ENCODE measurements around the gene CPSF2. TPM values are rescaled to one million over a fixed set of nuclear protein-coding genes. Genes with fewer than 3 reads are reported as not detected.

Gene CPSF2
- total RNA-seq: 50.0 TPM

GRCh38 chr14:92121670-92122350 is at the start of gene CPSF2, which contains the start of gene NDUFB1:
Gene CPSF2 (plus strand): TSS chr14:92121969. CDS start chr14:92130985, 9,016 bp downstream.
Gene NDUFB1 (minus strand): TSS chr14:92121706. CDS start chr14:92117637, 4,069 bp downstream.
- peak; percentile 83 for DNase-seq (ENCODE audit: low spot score)

GRCh38 chr14:92074555-92074954 is 47.2 kb upstream of the CPSF2 start:
- no peak for DNase-seq (ENCODE audit: low spot score)

- DNase-seq (ENCODE audit: low spot score): no peak
Measured at GRCh38 chr14:92088494-92088893, 33.3 kb upstream of the CPSF2 start.

GRCh38 chr14:92093320-92093719 is 28.4 kb upstream of the CPSF2 start:
- DNase-seq (ENCODE audit: low spot score): no peak

GRCh38 chr14:92099802-92100201 is 22.0 kb upstream of the CPSF2 start:
- no peak for DNase-seq (ENCODE audit: low spot score)

- DNase-seq (ENCODE audit: low spot score): no peak
Measured at GRCh38 chr14:92103363-92103989, 18.3 kb upstream of the CPSF2 start.

- DNase-seq (ENCODE audit: low spot score): no peak
Measured at GRCh38 chr14:92105073-92105892, 16.5 kb upstream of the CPSF2 start.

- DNase-seq (ENCODE audit: low spot score): peak; percentile 30
Measured at GRCh38 chr14:92105893-92106142, 16.0 kb upstream of the CPSF2 start.

GRCh38 chr14:92106143-92106926 is 15.4 kb upstream of the CPSF2 start, which contains the start of gene ATXN3:
Gene ATXN3 (minus strand): TSS chr14:92106582. CDS start chr14:92106552, 30 bp downstream.
- peak; percentile 98 for DNase-seq (ENCODE audit: low spot score)

- DNase-seq (ENCODE audit: low spot score): no peak
Measured at GRCh38 chr14:92108345-92109254, 13.2 kb upstream of the CPSF2 start.

GRCh38 chr14:92109490-92109889 is 12.3 kb upstream of the CPSF2 start:
- DNase-seq (ENCODE audit: low spot score): no peak

- peak; percentile 19 for DNase-seq (ENCODE audit: low spot score)
Measured at GRCh38 chr14:92121207-92121669, 531 bp upstream of the CPSF2 start.

GRCh38 chr14:92122351-92122677 is 545 bp downstream of the CPSF2 start:
- no peak for DNase-seq (ENCODE audit: low spot score)

GRCh38 chr14:92122761-92123160 is 992 bp downstream of the CPSF2 start:
- DNase-seq (ENCODE audit: low spot score): no peak

- DNase-seq (ENCODE audit: low spot score): no peak
Measured at GRCh38 chr14:92134456-92134855, 12.7 kb downstream of the CPSF2 start.

- DNase-seq (ENCODE audit: low spot score): no peak
Measured at GRCh38 chr14:92135269-92135668, 13.5 kb downstream of the CPSF2 start.

- DNase-seq (ENCODE audit: low spot score): no peak
Measured at GRCh38 chr14:92143309-92143708, 21.5 kb downstream of the CPSF2 start.

- no peak for DNase-seq (ENCODE audit: low spot score)
Measured at GRCh38 chr14:92143962-92144361, 22.2 kb downstream of the CPSF2 start.

- DNase-seq (ENCODE audit: low spot score): no peak
Measured at GRCh38 chr14:92144708-92145107, 22.9 kb downstream of the CPSF2 start.

GRCh38 chr14:92153581-92153980 is 31.8 kb downstream of the CPSF2 start:
- DNase-seq (ENCODE audit: low spot score): no peak

Measured in mucosa of gallbladder (tissue), 1 donor.